AG09309 (cell line): ENCODE measurements around the gene PRKCZ.

ENCODE experiments used
- DNase-seq: peaks from one replicate; pipeline ENCODE4 v3.0.0-alpha.2; 2010; ENCODE audit warnings: low read depth
- H3K4me3 ChIP-seq: 2 replicates; pipeline ENCODE4 v1.5.1; 2011; ENCODE audit warnings: mild to moderate bottlenecking, low read depth, low read length, moderate library complexity; ENCODE audit not compliant: control insufficient read depth
- CTCF ChIP-seq: IDR thresholded peaks from 2 replicates; pipeline ENCODE4 v1.5.1; 2011; ENCODE audit warnings: mild to moderate bottlenecking, low read depth, low read length, inconsistent platforms; ENCODE audit not compliant: insufficient read depth, control insufficient read depth; ENCODE audit errors: missing control alignments

PRKCZ gene

DNA sequence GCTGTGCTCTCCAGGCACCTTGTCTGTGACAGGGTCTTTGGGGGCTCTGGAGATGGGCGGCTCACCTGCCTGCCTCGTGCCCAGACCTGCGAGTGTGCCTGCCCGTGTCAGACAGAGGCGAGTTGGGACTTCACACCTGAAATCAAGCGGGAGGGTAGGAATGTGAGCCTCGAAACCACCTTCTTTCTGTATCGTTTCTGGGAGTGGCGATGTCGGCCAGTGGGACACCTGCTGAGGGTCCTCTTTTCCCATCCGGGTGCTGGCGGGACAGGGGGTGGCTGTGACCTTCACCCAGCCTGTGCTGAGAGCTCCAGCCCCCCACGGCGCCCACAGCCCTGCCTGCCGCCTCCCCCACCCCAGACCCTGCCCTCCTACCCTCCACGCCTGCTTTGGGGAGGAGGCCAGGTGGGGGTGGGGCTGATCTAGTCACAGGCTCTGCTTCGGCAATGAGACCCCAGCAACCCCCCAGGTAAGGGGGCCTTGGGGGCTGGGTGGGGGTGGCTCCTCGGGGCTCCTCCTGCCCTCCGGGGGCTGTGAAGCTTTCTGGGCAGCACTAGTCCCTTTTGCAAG is 160.0 kb downstream of the PRKCZ start:
- TF ChIP-seq CTCF = no peak
- no peak overlapping the region for H3K4me3 ChIP-seq
- no peak for DNase-seq

DNA sequence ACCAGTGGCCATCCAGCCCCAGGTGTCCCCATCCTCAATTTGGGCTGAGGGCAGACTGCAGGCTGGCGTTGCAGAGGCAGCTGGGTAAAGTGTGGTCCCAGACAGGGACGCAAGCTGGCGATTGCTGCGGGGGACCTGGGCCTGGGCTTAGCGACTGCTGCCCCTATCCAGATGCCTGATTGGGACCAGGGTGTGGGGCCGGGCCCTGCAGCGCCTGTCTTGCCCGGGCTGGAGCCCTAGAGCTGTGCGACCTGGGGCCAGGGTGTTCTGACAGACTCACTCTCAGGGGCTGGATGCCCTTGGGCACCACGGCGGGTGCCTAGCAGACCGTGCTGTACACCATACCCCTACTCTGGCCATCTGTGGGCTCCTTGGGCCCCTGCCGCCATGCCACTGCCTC is 160.6 kb downstream of the PRKCZ start:
- DNase-seq = no peak
- H3K4me3 ChIP-seq = no peak overlapping the region
- TF ChIP-seq CTCF = no peak

- H3K4me3 ChIP-seq = peak overlapping the region; percentile 8
- TF ChIP-seq CTCF = no peak
- no peak for DNase-seq
Observed at GRCh38 chr1:2212274-2212531, 162.0 kb downstream of the PRKCZ start.

DNA sequence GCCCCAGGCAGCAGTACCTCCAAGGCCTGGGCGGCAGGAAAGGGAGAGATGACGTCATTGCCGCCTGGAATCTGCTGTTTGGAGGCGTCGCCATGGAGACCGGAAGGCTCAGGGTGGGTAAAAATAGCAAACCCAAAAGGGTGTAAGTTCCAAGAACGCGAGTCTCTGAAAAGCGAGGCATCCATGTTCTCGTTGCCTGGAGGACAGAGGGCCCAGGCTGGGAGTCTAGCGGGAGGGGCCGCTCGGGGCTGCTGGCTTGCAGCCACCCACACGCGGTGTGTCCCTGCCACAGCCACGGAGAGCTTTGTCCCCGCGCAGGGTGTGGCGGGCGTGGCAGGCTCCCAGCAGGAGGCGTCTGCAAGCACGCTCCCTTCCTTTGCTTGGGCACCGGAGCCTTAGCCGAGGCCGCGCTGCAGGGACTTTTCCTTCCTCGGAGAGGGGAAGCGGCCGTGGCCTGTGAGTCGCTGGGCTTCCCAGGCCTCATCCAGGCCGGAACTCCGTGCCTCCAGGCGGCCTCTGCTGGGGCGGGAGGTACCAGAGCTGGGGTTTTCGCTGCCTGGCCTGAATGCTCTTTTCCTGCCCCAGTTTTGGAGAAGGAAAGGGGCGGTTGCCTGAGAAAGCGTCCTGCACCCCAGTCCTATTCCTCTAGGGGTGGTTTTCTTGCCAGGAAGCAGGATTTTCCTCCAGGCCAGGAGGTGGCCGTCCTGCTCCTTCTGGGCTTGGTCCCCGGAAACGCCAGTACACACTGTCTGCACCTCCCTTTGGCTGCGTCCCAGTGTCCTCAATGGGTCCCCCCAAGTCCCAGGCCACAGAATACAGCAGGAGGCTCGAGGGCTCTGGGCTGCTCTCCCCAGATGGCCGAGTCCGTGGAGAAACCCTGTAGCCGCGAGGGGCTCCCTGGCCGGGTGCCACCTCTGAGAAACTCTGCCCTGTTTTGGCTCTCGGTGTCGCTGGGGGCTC is 162.6 kb downstream of the PRKCZ start:
- H3K4me3 ChIP-seq = peak overlapping the region; percentile 25
- TF ChIP-seq CTCF = peak; percentile 45
- DNase-seq = no peak

- no peak for DNase-seq
- no peak overlapping the region; the same call in 1 of the 2 replicates for H3K4me3 ChIP-seq
- TF ChIP-seq CTCF = no peak
Observed at GRCh38 chr1:2213576-2214505, 163.6 kb downstream of the PRKCZ start.

- DNase-seq = no peak
- no peak overlapping the region for H3K4me3 ChIP-seq
- no peak for TF ChIP-seq CTCF
Observed at GRCh38 chr1:2214541-2215241, 164.5 kb downstream of the PRKCZ start.
